GM12878 (cell line): ENCODE measurements around the gene NLGN1. TPM values are rescaled to one million over a fixed set of nuclear protein-coding genes. Genes with fewer than 3 reads are reported as not detected.

ENCODE experiments used
- ATAC-seq: fragments of 200-7000 bp; cut with Tn5 transposase; 3 replicates; pipeline ENCODE4 v1.9.1; 2020; ENCODE audit warnings: mild to moderate bottlenecking, moderate library complexity
- BruUV-seq: library from RNA; stranded (reverse); fragments of 400-500 nt; replicated peaks from 2 replicates; lab custom pipeline; 2021; lab: Mats Ljungman, UMichigan
- CTCF ChIA-PET: fragments of 300-600 bp; sonication (Branson Sonifier 250); formaldehyde crosslinking; extraction: SDS; loops from one replicate; lab custom pipeline; 2021; ENCODE audit warnings: inconsistent platforms; lab: Yijun Ruan, JAX
- POLR2A ChIA-PET: fragments of 350-600 bp; formaldehyde crosslinking; extraction: SDS; loops from one replicate; lab custom pipeline; 2021; ENCODE audit warnings: inconsistent platforms; lab: Charles Lee
- RAD21 ChIA-PET: fragments of 300-600 bp; sonication (Branson Sonifier 250); formaldehyde crosslinking; loops from one replicate; lab custom pipeline; 2023; ENCODE audit warnings: antibody characterized with exemption; ENCODE audit not compliant: unreplicated experiment; lab: Charles Lee
- SMC1A ChIA-PET: fragments of 300-600 bp; sonication (Branson Sonifier 250); formaldehyde crosslinking; loops from one replicate; lab custom pipeline; 2023; ENCODE audit not compliant: unreplicated experiment, uncharacterized antibody; lab: Charles Lee
- DNase-seq: peaks from one replicate; pipeline ENCODE4 v3.0.0-alpha.2; 2011; ENCODE audit warnings: low read depth, low spot score
- FAIRE-seq: peaks from 3 replicates; lab custom pipeline; 2011; peaks lifted over from hg19 to GRCh38; lab: Jason Lieb, UNC
- H2AFZ ChIP-seq: 2 replicates; pipeline ENCODE4 v1.6.0; 2011; ENCODE audit warnings: low read depth, low read length, control low read depth; ENCODE audit not compliant: control insufficient read depth
- H3K27ac ChIP-seq: 2 replicates; pipeline ENCODE4 v1.5.1; 2011; ENCODE audit warnings: control low read depth; ENCODE audit not compliant: control insufficient read depth, insufficient read depth
- H3K27me3 ChIP-seq, 2 experiments: replicated peaks in 1 of 2; 2 replicates each; pipeline versions ENCODE4 v1.6.0 to v1.6.1; 2011; ENCODE audit warnings: low read length in 1 of 2; ENCODE audit not compliant: control insufficient read depth in 2 of 2, insufficient read depth in 2 of 2
- H3K36me3 ChIP-seq, 2 experiments: 2 replicates each; pipeline ENCODE4 v1.5.1; 2011; ENCODE audit warnings: low read length in 1 of 2; ENCODE audit not compliant: control insufficient read depth in 2 of 2, insufficient read depth in 2 of 2
- H3K4me1 ChIP-seq: 2 replicates; pipeline ENCODE4 v1.6.1; 2011; ENCODE audit warnings: mild to moderate bottlenecking, low read length, moderate library complexity, mixed read lengths; ENCODE audit not compliant: control insufficient read depth, insufficient read depth
- H3K4me2 ChIP-seq: 2 replicates; pipeline ENCODE4 v1.6.0; 2011; ENCODE audit warnings: control low read depth; ENCODE audit not compliant: control insufficient read depth, insufficient read depth
- H3K4me3 ChIP-seq: fragments of 200-600 bp; sonication (generic); 2 replicates; pipeline ENCODE4 v1.5.1; 2016
- H3K79me2 ChIP-seq: 2 replicates; pipeline ENCODE4 v1.6.0; 2011; ENCODE audit warnings: low read length; ENCODE audit not compliant: control insufficient read depth, insufficient read depth
- H3K9ac ChIP-seq: 2 replicates; pipeline ENCODE4 v1.8.0; 2011; ENCODE audit warnings: low read length, control low read depth, mixed read lengths; ENCODE audit not compliant: control insufficient read depth, insufficient read depth
- H3K9me3 ChIP-seq: replicated peaks from 3 replicates; pipeline ENCODE4 v1.5.1; 2011; ENCODE audit warnings: mild to moderate bottlenecking, low read length; ENCODE audit not compliant: control insufficient read depth, insufficient read depth
- H4K20me1 ChIP-seq: 2 replicates; pipeline ENCODE4 v1.6.0; 2011; ENCODE audit not compliant: control insufficient read depth, insufficient read depth
- ASH2L ChIP-seq: fragments of 300-600, 200-600 bp; sonication (generic); IDR thresholded peaks from 2 replicates; pipeline ENCODE4 v1.6.1; 2017; ENCODE audit warnings: low read depth, mild to moderate bottlenecking, borderline replicate concordance
- BHLHE40 ChIP-seq, 2 experiments: fragments of 450-650 bp in 1 of 2; IDR thresholded peaks; 2 replicates each; pipeline ENCODE4 v1.6.1; 2011 to 2017; ENCODE audit warnings: low read depth in 2 of 2, borderline replicate concordance in 1 of 2, improper control_type of control experiment in 1 of 2, low read length in 1 of 2, mild to moderate bottlenecking in 1 of 2
- EP300 ChIP-seq, 2 experiments: fragments of 150-350 bp in 1 of 2; IDR thresholded peaks; 2 replicates each; pipeline ENCODE4 v1.6.1; 2011 to 2012; ENCODE audit warnings: low read depth in 2 of 2, low read length in 2 of 2, borderline replicate concordance in 1 of 2, improper control_type of control experiment in 1 of 2, inconsistent platforms in 1 of 2; ENCODE audit not compliant: control insufficient read depth in 1 of 2
- ETV6 ChIP-seq, 2 experiments: fragments of 450-650 bp in 1 of 2; IDR thresholded peaks in 1 of 2; conservative IDR thresholded peaks in 1 of 2; 2 replicates each; pipeline ENCODE4 v1.6.1; 2014; ENCODE audit warnings: antibody characterized with exemption in 1 of 2, borderline replicate concordance in 1 of 2, low read depth in 1 of 2, mild to moderate bottlenecking in 1 of 2, moderate library complexity in 1 of 2
- KDM1A ChIP-seq: fragments of 200-600 bp; sonication (generic); IDR thresholded peaks from 2 replicates; pipeline ENCODE4 v1.6.1; 2016; ENCODE audit warnings: borderline replicate concordance
- MTA3 ChIP-seq: IDR thresholded peaks from 2 replicates; pipeline ENCODE4 v1.6.1; 2012; ENCODE audit warnings: low read length, inconsistent platforms, borderline replicate concordance
- NFIC ChIP-seq: IDR thresholded peaks from 2 replicates; pipeline ENCODE4 v1.6.1; 2012; ENCODE audit warnings: low read depth, mild to moderate bottlenecking, inconsistent platforms, low read length, moderate library complexity
- PAX5 ChIP-seq: IDR thresholded peaks from 2 replicates; pipeline ENCODE4 v1.6.1; 2011; ENCODE audit warnings: low read depth, low read length, borderline replicate concordance
- POLR2A ChIP-seq: IDR thresholded peaks from 2 replicates; pipeline ENCODE4 v1.6.1; 2011; ENCODE audit warnings: low read depth, mild to moderate bottlenecking, low read length
- POLR2AphosphoS2 ChIP-seq: IDR thresholded peaks from 2 replicates; pipeline ENCODE4 v1.6.1; 2011; ENCODE audit warnings: low read depth, mild to moderate bottlenecking, low read length, improper control_type of control experiment, moderate library complexity
- RCOR1 ChIP-seq: conservative IDR thresholded peaks from 2 replicates; pipeline ENCODE4 v1.6.1; 2012; ENCODE audit warnings: low read depth, low read length, improper control_type of control experiment
- SPI1 ChIP-seq: IDR thresholded peaks from 2 replicates; pipeline ENCODE4 v1.6.1; 2011; ENCODE audit warnings: low read depth, mild to moderate bottlenecking, low read length, moderate library complexity, borderline replicate concordance; ENCODE audit not compliant: insufficient read depth
- SREBF1 ChIP-seq: IDR thresholded peaks from 2 replicates; pipeline ENCODE4 v1.6.1; 2012; ENCODE audit warnings: mild to moderate bottlenecking, low read length
- STAT3 ChIP-seq: IDR thresholded peaks from 2 replicates; pipeline ENCODE4 v1.6.1; 2011; ENCODE audit warnings: low read depth, low read length, improper control_type of control experiment
- TARDBP ChIP-seq: IDR thresholded peaks from 2 replicates; pipeline ENCODE4 v1.6.1; 2016; ENCODE audit warnings: borderline replicate concordance
- YY1 ChIP-seq: IDR thresholded peaks from 2 replicates; pipeline ENCODE4 v1.6.1; 2011; ENCODE audit warnings: low read depth, mild to moderate bottlenecking, low read length
- ZBTB33 ChIP-seq: fragments of 450-650 bp; IDR thresholded peaks from 2 replicates; pipeline ENCODE4 v1.6.1; 2017; ENCODE audit warnings: mild to moderate bottlenecking
- ZBTB4 ChIP-seq: fragments of 450-650 bp; formaldehyde crosslinking; IDR thresholded peaks from 2 replicates; pipeline ENCODE4 v1.4.0; 2022; ENCODE audit warnings: mild to moderate bottlenecking, moderate library complexity
- ZSCAN29 ChIP-seq: fragments of 450-650 bp; IDR thresholded peaks from 2 replicates; pipeline ENCODE4 v1.6.1; 2017; ENCODE audit warnings: mild to moderate bottlenecking, moderate library complexity
- WGBS: methylation state at CpG from one replicate; pipeline ENCODE4 v1.1.6; 2016; ENCODE audit warnings: low lambda C conversion rate; ENCODE audit not compliant: insufficient replicate concordance, insufficient coverage; ENCODE audit errors: missing lambda C conversion rate; 5-methylcytosine and 5-hydroxymethylcytosine counted together
- in situ Hi-C: fragments of 300-500 bp; cut with MboI; formaldehyde crosslinking; loops from 9 replicates; pipeline ENCODE4 v1.14.3; 2018; ENCODE audit warnings: mixed read lengths
- intact Hi-C: fragments of 100-400 bp; cut with micrococcal nuclease; formaldehyde crosslinking; loops from one replicate; pipeline ENCODE4 v1.14.2; 2022; ENCODE audit not compliant: unreplicated experiment
- polyA plus RNA-seq, 11 experiments: library from polyadenylated mRNA; depleted of rRNA in 4 of 11; unstranded in 6 of 11; stranded (reverse) in 5 of 11; fragments of >200 nt; fragmentation: Nextera tagmentation in 4 of 11; fragmentation: Illumina TruSeq in 1 of 11; extraction: Ambion mirVana in 4 of 11; extraction: Trizol in 1 of 11; gene quantifications; 1 replicate in 1 of 11; 2 replicates in 10 of 11; pipeline versions ENCODE4 v1.2.1 to v1.2.3, GENCODE V29; 2011 to 2016; ENCODE audit warnings: inconsistent platforms in 2 of 11, missing spikeins in 2 of 11, low read depth in 1 of 11
- total RNA-seq, 4 experiments: library from RNA; depleted of rRNA in 3 of 4; stranded (reverse); fragments of >200 nt in 3 of 4; fragmentation: Illumina TruSeq in 1 of 4; extraction: Trizol in 1 of 4; gene quantifications; 2 replicates each; pipeline versions ENCODE4 v1.2.1 to v1.2.3, GENCODE V29; 2013 to 2021

NLGN1 gene
- total and polyA plus RNA-seq, 10 of the 15 experiments (the other 5 are each of a cell fraction or from before 2014, with no cell fraction given): not detected

- Histone ChIP-seq H4K20me1 (no peaks in the 10 kb centered on the region), H3K27me3 (no peaks in the 10 kb centered on the region), H3K4me3 (no peak overlapping the region), H3K4me1 (no peaks in the 10 kb centered on the region), H3K27ac (no peak overlapping the region), H3K4me2 (no peak overlapping the region), H2AFZ (no peak overlapping the region), H3K9ac (no peak overlapping the region), H3K36me3 (no peaks in the 10 kb centered on the region), H3K79me2 (no peaks in the 10 kb centered on the region), H3K9me3 (no peaks in the 10 kb centered on the region)
- CTCF ChIA-PET: no interaction called here
- FAIRE-seq (no peak), ATAC-seq (no peak), DNase-seq (no peak)
- POLR2A ChIA-PET: no interaction called here
- in situ Hi-C loops (no loop called here), intact Hi-C loops (no loop called here)
- TF ChIP-seq TARDBP (no peak), ETV6 (conservative IDR thresholded peaks at IDR 0.05 in 1 of 2, IDR thresholded peaks at IDR 0.05 in 1 of 2; ENCODE audit: borderline replicate concordance in 1 of 2, low read depth in 1 of 2) (no peak), ZBTB4 (no peak), POLR2AphosphoS2 (no peak), BHLHE40 (IDR thresholded peaks at IDR 0.05; ENCODE audit: borderline replicate concordance in 1 of 2, low read depth in 2 of 2, low read length in 1 of 2) (no peak), ZBTB33 (no peak), MTA3 (no peak), POLR2A (no peak), PAX5 (no peak), SPI1 (no peak), RCOR1 (no peak), STAT3 (no peak), EP300 (IDR thresholded peaks at IDR 0.05; ENCODE audit: borderline replicate concordance in 1 of 2, control insufficient read depth in 1 of 2, low read depth in 2 of 2, low read length in 2 of 2) (no peak), ASH2L (no peak), NFIC (no peak), KDM1A (no peak), ZSCAN29 (no peak), YY1 (no peak), SREBF1 (no peak)
- RAD21 ChIA-PET: no interaction called here
- SMC1A ChIA-PET: no interaction called here
- BruUV-seq: no TSS peak
- WGBS: 0% methylated on average over 1 of the region's 1 CpG
These were observed 761.1 kb downstream of the NLGN1 start for GRCh38 chr3:174158674-174159073.
